Fibroblast of mammary gland (primary cell): ENCODE results near the gene STAMBPL1.

Source experiments
- DNase-seq: peaks from one replicate; pipeline ENCODE4 v3.0.0-alpha.2; 2010; ENCODE audit warnings: low read depth
- H3K4me3 ChIP-seq: 2 replicates; pipeline ENCODE4 v1.5.1; 2011; ENCODE audit warnings: low read depth, mild to moderate bottlenecking, low read length, moderate library complexity; ENCODE audit not compliant: control insufficient read depth
- CTCF ChIP-seq: conservative IDR thresholded peaks from 2 replicates; pipeline ENCODE4 v1.5.1; 2011; ENCODE audit warnings: low read depth, low read length, inconsistent platforms; ENCODE audit not compliant: control insufficient read depth, insufficient read depth

The STAMBPL1 gene

GRCh38 chr10:88913788-88914187, 33.7 kb downstream of the STAMBPL1 start:
- H3K4me3 ChIP-seq: no peak overlapping the region
- no peak for DNase-seq
- no peak for TF ChIP-seq CTCF

- DNase-seq: no peak
- no peak overlapping the region for H3K4me3 ChIP-seq
- TF ChIP-seq CTCF: no peak
Observed at GRCh38 chr10:88915781-88916180, 35.7 kb downstream of the STAMBPL1 start.

- no peak for DNase-seq
- TF ChIP-seq CTCF: no peak
Observed at GRCh38 chr10:88916231-88916630, 36.2 kb downstream of the STAMBPL1 start.

GRCh38 chr10:88916986-88917385, 36.9 kb downstream of the STAMBPL1 start:
- H3K4me3 ChIP-seq: no peak overlapping the region
- DNase-seq: no peak
- TF ChIP-seq CTCF: no peak

More at GRCh38 chr10:88916231-88916630, 36.2 kb downstream of the STAMBPL1 start:
- H3K4me3 ChIP-seq: no peak overlapping the region

- no peak overlapping the region for H3K4me3 ChIP-seq
- DNase-seq: no peak
- TF ChIP-seq CTCF: no peak
Observed at GRCh38 chr10:88918191-88918905, 38.3 kb downstream of the STAMBPL1 start.

- no peak for TF ChIP-seq CTCF
- no peak for DNase-seq
- H3K4me3 ChIP-seq: no peak overlapping the region
Observed at GRCh38 chr10:88919041-88919440, 39.0 kb downstream of the STAMBPL1 start.
